HepG2 (cell line): ENCODE results near the gene SUPT4H1. TPM values are rescaled to one million over a fixed set of nuclear protein-coding genes. Genes with fewer than 3 reads are reported as not detected.

Experiments used
- REST ChIP-seq, 2 experiments: IDR thresholded peaks; 2 replicates each; pipeline ENCODE4 v1.6.1; 2011 to 2012; ENCODE audit warnings: low read length in 2 of 2, borderline replicate concordance in 1 of 2, low read depth in 1 of 2, mild to moderate bottlenecking in 1 of 2, moderate library complexity in 1 of 2
- RFXAP ChIP-seq: sonication (generic); formaldehyde crosslinking; IDR thresholded peaks from 2 replicates; pipeline ENCODE4 v1.4.0; 2020; ENCODE audit warnings: missing genetic modification reagents, borderline replicate concordance
- RNF2 ChIP-seq: fragments of 450-650 bp; conservative IDR thresholded peaks from 2 replicates; pipeline ENCODE4 v1.6.1; 2016; ENCODE audit warnings: low read depth
- SMAD1 ChIP-seq: sonication (generic); formaldehyde crosslinking; IDR thresholded peaks from 2 replicates; pipeline ENCODE4 v1.4.0; 2020; ENCODE audit warnings: missing genetic modification reagents, low read depth, mild to moderate bottlenecking, borderline replicate concordance
- TARDBP ChIP-seq: sonication (generic); formaldehyde crosslinking; IDR thresholded peaks from 2 replicates; pipeline ENCODE4 v1.8.0; 2022; ENCODE audit warnings: mild to moderate bottlenecking, missing genetic modification reagents
- TFDP2 ChIP-seq: sonication (generic); formaldehyde crosslinking; IDR thresholded peaks from 2 replicates; pipeline ENCODE4 v1.4.0; 2020; ENCODE audit warnings: missing genetic modification reagents
- XRCC5 ChIP-seq: fragments of 200-400 bp; formaldehyde crosslinking; optimal IDR thresholded peaks from 2 replicates; pipeline ENCODE3; 2017; ENCODE audit warnings: mild to moderate bottlenecking, low read length
- ZNF276 ChIP-seq: sonication (generic); formaldehyde crosslinking; IDR thresholded peaks from 2 replicates; pipeline ENCODE4 v1.4.0; 2020; ENCODE audit warnings: mild to moderate bottlenecking, low read depth, missing genetic modification reagents
- ZNF280D ChIP-seq: sonication (generic); formaldehyde crosslinking; IDR thresholded peaks from 2 replicates; pipeline ENCODE4 v1.5.1; 2020; ENCODE audit warnings: mild to moderate bottlenecking, missing genetic modification reagents
- ZNF317 ChIP-seq: sonication (generic); formaldehyde crosslinking; IDR thresholded peaks from 2 replicates; pipeline ENCODE4 v1.5.0; 2020; ENCODE audit warnings: mild to moderate bottlenecking, missing genetic modification reagents
- ZNF34 ChIP-seq: sonication (generic); formaldehyde crosslinking; IDR thresholded peaks from 2 replicates; pipeline ENCODE4 v1.4.0; 2020; ENCODE audit warnings: mild to moderate bottlenecking, missing genetic modification reagents, borderline replicate concordance
- ZNF350 ChIP-seq: sonication (generic); formaldehyde crosslinking; IDR thresholded peaks from 2 replicates; pipeline ENCODE4 v1.4.0; 2020; ENCODE audit warnings: mild to moderate bottlenecking, low read depth, missing genetic modification reagents, borderline replicate concordance
- ZNF354B ChIP-seq: sonication (generic); formaldehyde crosslinking; IDR thresholded peaks from 2 replicates; pipeline ENCODE4 v1.8.0; 2022; ENCODE audit warnings: mild to moderate bottlenecking, missing genetic modification reagents
- ZNF570 ChIP-seq: sonication (generic); formaldehyde crosslinking; IDR thresholded peaks from 2 replicates; pipeline ENCODE4 v1.4.0; 2020; ENCODE audit warnings: mild to moderate bottlenecking, missing genetic modification reagents, borderline replicate concordance
- polyA plus RNA-seq, 8 experiments: library from polyadenylated mRNA; depleted of rRNA in 3 of 8; stranded (reverse) in 7 of 8; unstranded in 1 of 8; fragments of >200 nt; fragmentation: Illumina TruSeq in 4 of 8; extraction: Trizol in 4 of 8; gene quantifications; 2 replicates each; pipeline versions ENCODE4 v1.2.1 to v1.2.3, GENCODE V29; 2011 to 2016; ENCODE audit warnings: low read depth in 4 of 8, missing spikeins in 1 of 8, mixed read lengths in 1 of 8; ENCODE audit not compliant: insufficient read depth in 1 of 8
- total RNA-seq, 5 experiments: library from RNA; depleted of rRNA; stranded (reverse); fragments of >200 nt; fragmentation: Illumina TruSeq; extraction: Trizol; gene quantifications; 2 replicates each; pipeline ENCODE4 v1.2.3, GENCODE V29; 2016; ENCODE audit warnings: low read depth in 1 of 5
- TF ChIP-seq, protein P1 (sequence below): sonication (generic); formaldehyde crosslinking; IDR thresholded peaks from 2 replicates; pipeline ENCODE4 v1.9.0; 2021; ENCODE audit warnings: missing genetic modification reagents, borderline replicate concordance

Gene SUPT4H1
- total and polyA plus RNA-seq, 2 of the 13 experiments (the other 11 are each of a cell fraction or from before 2014, with no cell fraction given) = 155 to 244 TPM

DNA sequence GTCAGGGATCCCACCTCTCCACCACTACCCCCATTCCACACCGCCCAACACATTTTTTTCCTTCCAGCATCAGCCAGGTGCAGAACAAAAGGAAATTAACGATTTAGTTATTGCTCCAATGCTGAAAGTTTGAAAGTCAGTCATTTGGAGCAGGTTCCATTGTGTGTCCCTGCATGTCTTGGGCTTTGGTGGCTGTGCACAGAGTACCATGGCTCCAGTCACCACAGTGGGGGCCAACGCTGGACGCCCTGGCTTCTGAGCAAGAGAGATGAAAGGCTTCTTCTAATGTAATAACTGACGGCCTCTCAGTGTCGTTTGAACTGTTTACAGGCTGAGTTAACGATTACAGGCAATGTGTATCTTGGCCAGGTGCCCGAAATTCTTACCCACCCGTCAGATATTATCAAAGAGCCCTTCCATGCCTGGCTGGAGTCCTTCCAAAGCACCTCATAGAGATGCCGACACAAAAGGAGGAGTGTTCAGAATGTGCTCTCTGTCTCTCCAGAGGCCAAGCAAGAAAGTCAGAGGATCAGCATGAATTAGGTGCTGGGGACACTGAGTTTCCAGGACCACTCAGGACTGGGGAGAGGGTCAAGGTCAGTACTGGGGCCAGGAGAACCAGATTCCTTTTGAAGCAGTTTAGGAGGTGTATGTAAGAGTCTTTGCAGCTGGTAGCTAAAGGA is 39.4 kb upstream of the SUPT4H1 start (continued):
- peak; percentile 97 for TF ChIP-seq RFXAP
- TF ChIP-seq SMAD1 (CRISPR knock-in tag) = no peak; the same call in 1 of the 2 replicates
- TF ChIP-seq TFDP2 (CRISPR knock-in tag) = no peak
- TF ChIP-seq ZNF276 (CRISPR knock-in tag) = peak; percentile 92
- TF ChIP-seq ZNF317 = peak; percentile 95
- TF ChIP-seq REST (IDR thresholded peaks at IDR 0.05; ENCODE audit: borderline replicate concordance in 1 of 2, low read depth in 1 of 2, low read length in 2 of 2) = peak in 1 of 2 experiments; percentile 44; a peak in 2 of 4 replicates
- no peak; the same call in 1 of the 2 replicates for TF ChIP-seq ZNF354B (CRISPR knock-in tag)
- TF ChIP-seq XRCC5 = peak; percentile 95
- peak; percentile 89; the same call in 1 of the 2 replicates for TF ChIP-seq ZNF34
- TF ChIP-seq RNF2 = no peak
- TF ChIP-seq, protein P1, sequence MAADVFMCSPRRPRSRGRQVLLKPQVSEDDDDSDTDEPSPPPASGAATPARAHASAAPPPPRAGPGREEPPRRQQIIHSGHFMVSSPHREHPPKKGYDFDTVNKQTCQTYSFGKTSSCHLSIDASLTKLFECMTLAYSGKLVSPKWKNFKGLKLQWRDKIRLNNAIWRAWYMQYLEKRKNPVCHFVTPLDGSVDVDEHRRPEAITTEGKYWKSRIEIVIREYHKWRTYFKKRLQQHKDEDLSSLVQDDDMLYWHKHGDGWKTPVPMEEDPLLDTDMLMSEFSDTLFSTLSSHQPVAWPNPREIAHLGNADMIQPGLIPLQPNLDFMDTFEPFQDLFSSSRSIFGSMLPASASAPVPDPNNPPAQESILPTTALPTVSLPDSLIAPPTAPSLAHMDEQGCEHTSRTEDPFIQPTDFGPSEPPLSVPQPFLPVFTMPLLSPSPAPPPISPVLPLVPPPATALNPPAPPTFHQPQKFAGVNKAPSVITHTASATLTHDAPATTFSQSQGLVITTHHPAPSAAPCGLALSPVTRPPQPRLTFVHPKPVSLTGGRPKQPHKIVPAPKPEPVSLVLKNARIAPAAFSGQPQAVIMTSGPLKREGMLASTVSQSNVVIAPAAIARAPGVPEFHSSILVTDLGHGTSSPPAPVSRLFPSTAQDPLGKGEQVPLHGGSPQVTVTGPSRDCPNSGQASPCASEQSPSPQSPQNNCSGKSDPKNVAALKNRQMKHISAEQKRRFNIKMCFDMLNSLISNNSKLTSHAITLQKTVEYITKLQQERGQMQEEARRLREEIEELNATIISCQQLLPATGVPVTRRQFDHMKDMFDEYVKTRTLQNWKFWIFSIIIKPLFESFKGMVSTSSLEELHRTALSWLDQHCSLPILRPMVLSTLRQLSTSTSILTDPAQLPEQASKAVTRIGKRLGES (CRISPR knock-in tag) = no peak
- peak; percentile 98 for TF ChIP-seq TARDBP
- TF ChIP-seq ZNF350 (CRISPR knock-in tag) = peak; percentile 100
- TF ChIP-seq ZNF570 (CRISPR knock-in tag) = no peak
- TF ChIP-seq ZNF280D = peak; percentile 69
